Measurements from ENCODE around the gene ACOT11.

Gene ACOT11

DNA sequence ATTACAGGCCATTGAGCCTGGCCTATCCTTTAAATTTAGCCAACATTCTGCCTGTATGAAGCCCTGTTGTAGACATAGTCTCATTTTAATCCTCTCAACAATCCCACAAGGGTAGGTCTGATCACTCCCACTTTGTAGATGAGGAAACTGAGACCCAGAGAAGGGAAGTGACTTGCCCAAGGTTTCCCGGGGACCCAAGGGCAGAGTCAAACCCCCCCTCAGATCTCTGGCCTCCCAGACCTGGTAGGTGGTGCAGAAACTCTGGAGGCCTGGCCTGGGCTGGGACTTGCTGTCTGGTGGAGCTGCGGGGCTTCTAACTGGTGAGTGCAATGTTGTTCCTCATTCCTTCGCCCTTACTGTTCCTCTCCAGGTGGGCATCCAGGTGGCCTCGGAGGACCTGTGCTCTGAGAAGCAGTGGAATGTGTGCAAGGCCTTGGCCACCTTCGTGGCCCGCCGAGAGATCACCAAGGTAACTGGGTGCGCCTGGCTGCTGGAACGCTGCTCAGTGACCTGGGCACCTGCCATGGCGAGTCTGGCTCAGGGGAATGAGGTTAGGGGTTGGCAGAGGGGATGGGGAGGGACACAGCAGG lies 45.6 kb downstream of the ACOT11 start:
- no peak for DNase-seq

- DNase-seq = no peak
These were observed 46.4 kb downstream of the ACOT11 start for GRCh38 chr1:54594463-54594862.

GRCh38 chr1:54595956-54596498 lies 48.0 kb downstream of the ACOT11 start:
- no peak for DNase-seq

DNA sequence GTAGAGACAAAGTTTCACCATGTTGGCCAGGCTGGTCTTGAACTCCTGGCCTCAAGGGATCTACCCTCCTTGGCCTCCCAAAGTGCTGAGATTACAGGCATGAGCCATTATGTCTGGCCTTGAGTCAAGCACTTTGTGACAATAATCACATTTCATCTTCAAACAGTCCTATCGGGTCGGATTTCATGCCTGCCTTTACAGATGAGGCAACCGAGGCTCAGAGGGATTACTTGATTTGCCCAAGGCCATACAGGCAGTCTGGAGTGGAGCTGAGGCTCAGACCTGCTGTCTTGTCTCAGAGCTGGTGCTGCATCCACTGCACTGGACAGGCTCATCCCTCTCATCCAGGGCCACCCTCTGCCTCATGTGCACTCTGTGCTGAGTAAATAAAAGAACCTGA lies 48.7 kb downstream of the ACOT11 start:
- no peak for DNase-seq

- DNase-seq = no peak
These were observed 49.5 kb downstream of the ACOT11 start for GRCh38 chr1:54597455-54598030.

DNA sequence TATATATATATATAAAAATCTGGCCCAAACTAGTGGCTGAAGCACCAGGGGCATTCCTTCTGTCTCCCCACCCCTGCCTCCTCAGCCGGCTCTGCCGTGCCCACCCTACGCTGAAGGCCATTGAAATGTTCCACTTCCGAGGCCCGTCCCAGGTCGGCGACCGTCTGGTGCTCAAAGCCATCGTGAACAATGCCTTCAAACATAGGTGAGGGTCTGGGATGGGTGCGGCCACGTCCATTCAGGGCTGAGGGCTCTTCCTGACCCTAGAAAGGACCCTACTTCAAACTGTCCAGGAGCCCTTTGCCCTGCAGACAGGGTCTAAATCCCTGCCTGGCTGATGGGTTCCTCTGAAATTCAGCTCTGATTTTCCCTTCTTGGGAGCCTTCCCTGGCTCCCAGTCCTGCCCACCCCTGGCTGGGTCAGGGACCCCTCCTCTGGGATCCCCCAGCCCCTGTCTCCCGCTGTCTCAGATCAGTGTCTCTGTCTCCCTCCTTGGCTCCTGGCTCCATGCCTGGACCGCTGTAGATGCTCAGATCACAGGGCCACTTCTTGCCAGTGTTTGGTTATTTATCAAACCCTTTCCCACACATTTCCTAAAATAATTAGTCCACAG lies 51.3 kb downstream of the ACOT11 start:
- DNase-seq = no peak

DNA sequence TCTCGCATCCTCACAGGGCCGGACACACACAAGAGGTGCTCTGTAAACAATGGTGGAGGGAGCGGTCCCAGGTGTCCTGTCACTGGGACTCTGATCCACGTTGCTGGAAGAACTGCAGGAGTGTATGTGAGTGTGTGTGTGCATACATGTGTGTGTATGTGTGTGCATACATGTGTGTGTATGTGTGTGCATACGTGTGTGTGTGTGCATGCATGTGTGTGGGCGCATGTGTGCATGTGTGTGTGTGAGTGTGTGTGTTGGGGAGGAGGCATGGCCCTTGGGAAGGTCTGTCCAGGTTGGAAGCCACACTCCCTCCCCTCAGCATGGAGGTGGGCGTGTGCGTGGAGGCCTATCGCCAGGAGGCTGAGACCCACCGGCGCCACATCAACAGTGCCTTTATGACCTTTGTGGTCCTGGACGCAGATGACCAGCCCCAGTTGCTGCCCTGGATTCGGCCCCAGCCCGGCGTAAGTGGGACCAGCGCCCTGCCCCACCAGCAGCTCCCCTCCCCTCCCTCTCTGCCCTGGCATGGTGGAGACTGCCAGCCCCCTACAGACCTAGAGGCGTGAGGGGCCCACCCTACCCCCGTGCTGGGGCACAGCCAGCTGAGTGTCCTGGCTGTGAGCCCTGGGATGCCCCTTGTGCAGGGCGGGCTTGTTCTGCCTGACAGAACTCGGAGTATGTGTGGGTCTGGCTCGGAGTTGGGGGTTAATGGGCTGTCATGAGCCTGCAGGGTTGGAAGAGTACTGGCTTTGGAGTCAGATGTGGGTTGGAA lies 53.1 kb downstream of the ACOT11 start:
- no peak for DNase-seq

- DNase-seq = no peak
These were observed 53.7 kb downstream of the ACOT11 start for GRCh38 chr1:54601730-54602129.

DNA sequence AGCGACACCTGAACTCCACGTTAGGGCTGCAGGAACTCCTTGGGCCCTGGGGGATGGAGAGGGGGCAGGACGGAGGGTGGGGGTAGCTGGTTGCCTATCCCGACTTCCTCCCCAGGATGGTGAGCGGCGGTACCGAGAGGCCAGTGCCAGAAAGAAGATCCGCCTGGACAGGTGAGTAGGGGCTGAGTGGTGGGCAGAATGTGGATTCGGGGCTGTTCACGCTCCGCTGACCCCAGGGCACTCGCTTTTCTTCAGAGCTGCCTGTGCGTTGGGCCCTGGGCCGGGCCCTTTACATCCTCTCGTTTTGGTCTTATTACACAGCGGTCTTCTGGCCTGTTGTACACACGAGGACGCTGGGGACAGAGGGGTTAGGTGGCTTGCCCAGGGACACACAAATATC lies 54.5 kb downstream of the ACOT11 start:
- no peak for DNase-seq

DNA sequence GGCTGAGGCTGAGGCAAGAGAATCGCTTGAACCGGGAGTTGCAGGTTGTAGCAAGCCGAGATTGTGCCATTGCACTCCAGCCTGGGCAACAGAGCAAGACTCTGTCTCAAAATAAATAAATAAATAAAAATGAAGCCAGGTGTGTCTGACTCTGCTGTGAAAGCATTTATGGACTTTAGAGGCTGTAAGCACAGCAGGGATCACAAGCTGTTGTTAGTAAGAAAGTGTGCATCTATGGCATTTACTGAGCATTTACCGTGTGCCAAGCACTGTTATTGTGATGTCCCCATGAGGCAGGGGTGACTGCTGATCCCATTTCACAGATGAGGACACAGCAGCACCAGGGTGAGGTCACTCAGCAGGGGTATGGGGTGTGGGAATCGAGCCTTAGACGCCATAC lies 55.2 kb downstream of the ACOT11 start:
- no peak for DNase-seq

DNA sequence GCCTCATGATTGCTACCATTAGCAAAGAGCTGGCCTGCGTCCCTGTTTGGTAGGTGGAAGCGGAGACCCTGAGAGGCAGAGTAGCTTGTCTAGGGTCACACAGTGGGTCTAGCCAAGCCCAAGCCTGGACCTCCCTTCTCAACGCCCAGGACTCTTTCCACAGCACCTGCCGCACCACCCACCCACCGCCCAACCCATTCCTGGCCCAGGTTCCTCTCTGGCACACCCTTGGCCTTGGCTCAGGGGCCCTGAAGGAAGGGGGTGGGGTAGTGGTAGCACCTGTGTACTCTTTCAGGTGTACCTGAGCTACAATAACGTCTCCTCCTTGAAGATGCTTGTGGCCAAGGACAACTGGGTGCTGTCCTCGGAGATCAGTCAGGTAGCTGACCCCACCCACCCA lies 56.0 kb downstream of the ACOT11 start:
- no peak for DNase-seq

- DNase-seq = peak; percentile 26
These were observed 56.7 kb downstream of the ACOT11 start for GRCh38 chr1:54604572-54605370.

- DNase-seq = no peak
These were observed 58.3 kb downstream of the ACOT11 start for GRCh38 chr1:54606096-54606989.

DNA sequence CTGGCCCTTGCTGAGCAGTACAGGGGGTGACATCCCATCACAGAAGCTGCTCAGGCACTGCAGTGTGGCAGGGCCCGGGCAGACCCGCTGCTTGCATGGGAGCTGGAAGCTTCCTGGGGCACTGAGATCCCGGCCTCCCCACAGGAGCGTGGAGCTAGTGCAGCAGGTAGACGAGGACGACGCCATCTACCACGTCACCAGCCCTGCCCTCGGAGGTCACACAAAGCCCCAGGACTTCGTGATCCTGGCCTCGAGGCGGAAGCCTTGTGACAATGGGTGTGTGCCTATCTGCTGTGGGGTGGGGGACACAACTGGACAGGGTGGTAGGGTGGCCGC lies 58.9 kb downstream of the ACOT11 start:
- no peak for DNase-seq

GRCh38 chr1:54607821-54608565 lies 60.0 kb downstream of the ACOT11 start:
- DNase-seq = no peak

GRCh38 chr1:54608566-54609230 lies 60.7 kb downstream of the ACOT11 start:
- no peak for DNase-seq

DNA sequence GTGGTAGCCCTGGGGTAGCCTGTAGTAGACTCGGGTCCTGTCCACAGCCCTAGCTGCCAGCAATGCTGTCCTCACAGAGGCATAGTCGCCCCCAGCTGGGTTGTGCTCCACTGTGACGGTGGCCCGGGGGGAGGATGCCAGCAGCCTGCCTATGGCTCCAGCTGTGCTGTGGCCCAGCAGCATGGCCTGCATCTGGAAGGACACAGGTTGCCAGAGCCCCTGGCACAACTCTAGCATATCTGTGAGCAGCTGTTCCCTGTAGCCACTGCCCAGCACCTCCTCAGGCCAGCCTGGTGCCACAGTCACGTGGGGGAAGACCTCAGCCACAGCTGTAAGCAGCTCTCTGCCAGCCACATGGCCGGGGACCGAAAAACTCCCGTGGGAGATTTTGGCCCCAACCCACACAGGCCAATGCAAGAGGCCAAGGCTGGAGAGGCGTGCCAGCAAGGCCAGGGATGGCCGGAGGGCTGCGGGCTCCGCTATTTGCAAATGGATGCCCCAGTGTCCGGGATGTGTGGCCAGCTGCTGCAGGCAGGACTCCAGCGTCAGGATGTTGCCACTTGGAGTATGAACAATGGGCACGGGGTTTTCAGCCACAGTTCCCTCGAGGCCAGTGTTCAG lies 61.4 kb downstream of the ACOT11 start:
- DNase-seq = no peak

GRCh38 chr1:54610048-54610447 lies 62.0 kb downstream of the ACOT11 start:
- no peak for DNase-seq

DNA sequence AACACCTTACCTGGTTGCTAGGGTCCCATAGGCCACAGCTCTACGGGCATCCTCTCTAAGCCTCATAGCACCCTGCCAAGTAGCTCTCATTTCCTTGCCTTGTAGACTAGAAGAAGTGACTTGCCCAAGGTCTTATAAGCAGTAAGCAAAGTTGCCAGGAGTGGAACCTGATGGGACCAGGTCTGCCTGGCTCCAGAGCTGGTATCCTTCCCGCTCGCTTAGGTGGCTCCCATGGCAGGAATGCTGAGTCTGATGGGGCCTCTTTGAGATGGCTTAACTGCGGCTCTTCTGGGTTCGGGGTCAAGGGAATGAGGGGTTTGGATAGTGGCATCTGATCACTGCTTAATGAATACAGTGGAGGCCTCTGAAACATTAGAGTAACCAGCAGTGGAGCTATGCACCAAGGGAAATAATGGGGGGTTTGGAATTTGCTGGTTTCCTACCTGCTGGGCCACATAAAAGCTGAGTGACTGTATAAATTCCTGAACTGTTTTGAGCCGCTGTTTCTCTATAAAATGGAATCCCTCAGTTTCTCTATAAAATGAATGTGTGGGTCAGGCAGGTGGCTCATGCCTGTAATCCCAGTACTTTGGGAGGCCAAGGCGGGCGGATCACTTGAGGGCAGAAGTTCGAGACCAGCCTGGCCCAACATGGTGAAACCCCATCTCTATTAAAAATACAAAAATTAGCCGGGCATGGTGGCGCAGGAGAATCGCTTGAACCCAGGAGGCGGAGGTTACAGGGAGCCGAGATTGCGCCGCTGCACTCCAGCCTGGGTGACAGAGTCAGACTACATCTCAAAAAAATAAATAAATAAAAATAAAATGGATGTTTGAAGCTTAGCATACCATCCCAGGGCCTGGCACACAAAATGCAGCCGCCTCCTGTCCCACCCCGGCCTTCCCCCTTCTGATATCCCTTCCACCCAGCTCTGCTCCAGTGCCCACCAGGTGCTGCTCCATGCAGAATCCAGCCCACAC lies 62.9 kb downstream of the ACOT11 start:
- DNase-seq = no peak

Data from activated T-cell treated with anti-CD3 and anti-CD28 coated beads, Interleukin-2, amount 50 U/mL, for 1 hour (primary cell).